Suprapubic skin (tissue), 4 donors: Measurements from ENCODE around the gene EBI3.

Source experiments
- EP300 ChIP-seq: sonication (generic); formaldehyde crosslinking; IDR thresholded peaks from one replicate; pipeline ENCODE4 v1.6.1; 2017; ENCODE audit warnings: antibody characterized with exemption
- POLR2A ChIP-seq, 2 donors: fragments of 450-650 bp; IDR thresholded peaks; one replicate each; pipeline ENCODE4 v1.6.1; 2017; ENCODE audit warnings: antibody characterized with exemption in 2 of 2, mild to moderate bottlenecking in 2 of 2, moderate library complexity in 2 of 2
- POLR2AphosphoS5 ChIP-seq, 3 donors: sonication (generic); formaldehyde crosslinking; IDR thresholded peaks; one replicate each; pipeline ENCODE4 v1.6.1; 2017; ENCODE audit warnings: antibody characterized with exemption in 3 of 3
- TF ChIP-seq, protein P1 (sequence below), 2 donors: fragments of 200-600 bp in 1 of 2; fragments of 450-650 bp in 1 of 2; sonication (generic) in 1 of 2; IDR thresholded peaks; one replicate each; pipeline ENCODE4 v1.5.1; 2016 to 2019; ENCODE audit warnings: antibody characterized with exemption in 2 of 2, mild to moderate bottlenecking in 1 of 2, moderate library complexity in 1 of 2

DNA sequence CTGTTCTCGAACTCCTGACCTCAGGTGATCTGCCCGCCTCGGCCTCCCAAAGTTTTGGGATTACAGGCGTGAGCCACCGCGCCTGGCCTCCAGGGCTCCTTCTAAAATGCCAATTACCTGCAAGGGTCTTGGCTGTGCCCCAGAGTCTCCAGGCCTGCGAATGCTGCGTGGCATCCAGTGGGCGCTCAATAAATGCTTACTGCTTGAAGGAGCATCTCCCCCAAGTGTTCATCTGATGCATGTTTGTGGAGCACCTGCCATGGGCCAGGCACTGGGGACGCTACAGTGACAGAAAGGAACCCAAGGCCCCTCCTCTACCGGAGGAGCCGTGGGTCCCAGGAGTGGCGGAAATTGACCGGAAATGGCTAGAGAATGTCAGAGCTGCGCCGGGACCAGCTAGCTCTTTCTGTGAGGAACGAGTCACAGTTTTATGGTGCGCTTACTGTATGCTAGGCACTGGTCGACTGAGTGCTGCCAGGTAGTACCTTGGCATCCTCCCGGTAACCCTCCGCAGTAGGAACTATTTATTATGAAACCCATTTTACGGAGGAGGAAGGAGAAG is 32.7 kb upstream of the EBI3 start:
- TF ChIP-seq, protein P1, sequence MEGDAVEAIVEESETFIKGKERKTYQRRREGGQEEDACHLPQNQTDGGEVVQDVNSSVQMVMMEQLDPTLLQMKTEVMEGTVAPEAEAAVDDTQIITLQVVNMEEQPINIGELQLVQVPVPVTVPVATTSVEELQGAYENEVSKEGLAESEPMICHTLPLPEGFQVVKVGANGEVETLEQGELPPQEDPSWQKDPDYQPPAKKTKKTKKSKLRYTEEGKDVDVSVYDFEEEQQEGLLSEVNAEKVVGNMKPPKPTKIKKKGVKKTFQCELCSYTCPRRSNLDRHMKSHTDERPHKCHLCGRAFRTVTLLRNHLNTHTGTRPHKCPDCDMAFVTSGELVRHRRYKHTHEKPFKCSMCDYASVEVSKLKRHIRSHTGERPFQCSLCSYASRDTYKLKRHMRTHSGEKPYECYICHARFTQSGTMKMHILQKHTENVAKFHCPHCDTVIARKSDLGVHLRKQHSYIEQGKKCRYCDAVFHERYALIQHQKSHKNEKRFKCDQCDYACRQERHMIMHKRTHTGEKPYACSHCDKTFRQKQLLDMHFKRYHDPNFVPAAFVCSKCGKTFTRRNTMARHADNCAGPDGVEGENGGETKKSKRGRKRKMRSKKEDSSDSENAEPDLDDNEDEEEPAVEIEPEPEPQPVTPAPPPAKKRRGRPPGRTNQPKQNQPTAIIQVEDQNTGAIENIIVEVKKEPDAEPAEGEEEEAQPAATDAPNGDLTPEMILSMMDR (IDR thresholded peaks at IDR 0.05), result no peak
- TF ChIP-seq POLR2AphosphoS5 (IDR thresholded peaks at IDR 0.05) (no peak), POLR2A (IDR thresholded peaks at IDR 0.05) (no peak), EP300 (no peak)
